Stimulated activated CD4-positive, alpha-beta T cell treated with anti-CD3 and anti-CD28 coated beads, Interleukin-15, amount 100 ng/mL, for 1 hour (primary cell): ENCODE data around the gene RNF13.

ENCODE experiments used
- DNase-seq, 2 donors: peaks; one replicate each; pipeline ENCODE4 v3.0.0-alpha.2; 2020; ENCODE audit warnings: low read depth in 1 of 2, low spot score in 1 of 2

The RNF13 gene

DNA sequence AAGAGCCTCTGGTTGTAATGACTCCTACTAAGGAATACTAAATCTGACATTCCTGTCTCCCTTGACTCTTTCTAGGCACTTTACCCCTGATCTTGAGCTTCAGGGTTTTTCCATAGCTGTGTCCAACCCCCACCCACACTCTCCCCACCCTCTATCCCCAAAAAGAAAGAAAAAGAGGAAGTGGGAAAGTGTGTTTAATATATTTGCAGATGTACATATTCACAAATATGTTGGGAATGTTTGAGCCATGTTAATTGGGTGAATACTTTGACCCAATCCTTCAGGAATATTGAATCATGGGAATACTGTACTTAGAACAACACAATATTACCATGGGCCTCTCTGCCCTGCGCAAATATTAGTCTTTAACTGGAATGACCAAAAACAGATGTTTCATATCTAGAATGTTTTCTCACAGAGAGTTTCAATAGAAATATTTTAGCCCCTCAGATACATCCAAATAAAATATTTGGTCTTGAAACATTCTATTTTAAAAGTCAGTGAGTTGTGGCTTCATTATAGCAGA, 177.5 kb downstream of the RNF13 start:
- no peak for DNase-seq

GRCh38 chr3:149992416-149993058, 179.5 kb downstream of the RNF13 start:
- DNase-seq = no peak

- DNase-seq = no peak
Measured at GRCh38 chr3:149998946-149999345, 185.9 kb downstream of the RNF13 start.

DNA sequence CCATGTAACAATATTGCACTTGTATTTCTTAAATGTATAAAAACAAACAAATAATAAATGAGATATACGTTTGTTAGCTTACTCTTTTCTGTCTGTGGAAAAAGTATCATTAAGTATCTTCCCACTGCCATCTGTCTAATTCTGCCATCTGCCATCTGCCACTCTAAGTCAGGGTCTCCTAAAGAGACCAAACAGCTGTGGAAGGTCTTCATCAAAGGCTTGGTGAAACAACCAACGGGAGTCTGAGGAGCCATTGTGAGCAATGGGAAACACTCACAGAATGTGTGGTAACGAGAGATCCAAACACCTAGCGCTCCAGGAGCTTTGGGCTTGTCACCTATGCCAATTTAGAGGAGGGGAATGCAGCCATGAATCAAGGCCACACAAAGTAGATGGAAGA, 186.4 kb downstream of the RNF13 start:
- DNase-seq = no peak

DNA sequence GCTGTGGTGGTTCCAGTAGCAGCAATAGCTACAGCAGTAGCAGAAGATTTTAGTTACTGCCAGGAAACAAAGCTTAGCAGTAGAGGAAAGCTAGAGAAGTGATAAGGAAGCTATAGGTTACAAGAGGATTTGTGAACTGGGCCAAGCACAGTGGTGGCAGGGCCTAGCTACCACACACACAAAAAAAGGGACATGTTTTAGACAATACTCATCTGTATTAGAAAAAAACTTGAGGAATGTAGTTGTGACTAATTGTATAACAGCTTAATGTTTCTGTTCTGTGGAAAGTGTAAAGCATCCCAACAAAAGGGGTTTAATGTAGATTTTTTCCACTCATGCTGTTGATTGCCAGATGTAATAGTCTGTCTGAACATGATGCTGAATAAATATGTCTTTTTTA, 187.6 kb downstream of the RNF13 start:
- no peak for DNase-seq

GRCh38 chr3:150005243-150006112, 192.5 kb downstream of the RNF13 start:
- no peak for DNase-seq

GRCh38 chr3:150006794-150007193, 193.8 kb downstream of the RNF13 start:
- DNase-seq = no peak
